COR-L47 (cell line): ENCODE data around the gene POLA2.

Source experiments
- DNase-seq: peaks from one replicate; lab custom pipeline; 2025; lab: John Stamatoyannopoulos, UW

The POLA2 gene

DNA sequence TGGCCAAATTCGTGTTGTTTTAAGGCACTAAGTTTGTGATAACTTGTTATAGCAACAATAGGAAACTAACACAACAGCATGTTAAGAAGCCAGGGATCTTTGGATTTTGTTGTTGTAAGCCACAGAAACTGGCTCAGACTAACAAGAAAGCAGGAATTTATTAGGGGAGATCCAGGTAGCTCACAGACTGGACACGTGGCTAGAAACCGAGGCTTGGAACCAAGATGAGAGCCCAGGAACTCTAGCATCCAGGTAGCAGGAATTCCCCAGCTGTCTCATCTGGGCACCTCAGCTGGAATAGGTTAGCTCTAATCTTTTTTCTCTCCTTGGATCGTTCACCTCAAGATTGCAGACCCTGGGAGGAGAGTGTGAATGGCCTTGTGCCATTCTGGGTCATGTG is 24.9 kb downstream of the POLA2 start:
- no peak for DNase-seq

GRCh38 chr11:65287601-65288000 is 25.8 kb downstream of the POLA2 start:
- no peak for DNase-seq

- no peak for DNase-seq
Measured at GRCh38 chr11:65288706-65289536, 27.2 kb downstream of the POLA2 start.

GRCh38 chr11:65290448-65291165 is 28.8 kb downstream of the POLA2 start:
- DNase-seq = no peak

GRCh38 chr11:65291613-65292012 is 29.9 kb downstream of the POLA2 start:
- no peak for DNase-seq

- DNase-seq = no peak
Measured at GRCh38 chr11:65292890-65293289, 31.1 kb downstream of the POLA2 start.

- no peak for DNase-seq
Measured at GRCh38 chr11:65293909-65294381, 32.2 kb downstream of the POLA2 start.

- DNase-seq = no peak
Measured at GRCh38 chr11:65295001-65295400, 33.2 kb downstream of the POLA2 start.

GRCh38 chr11:65295571-65296341 is 34.0 kb downstream of the POLA2 start:
- no peak for DNase-seq

GRCh38 chr11:65297026-65297672 is 35.4 kb downstream of the POLA2 start:
- no peak for DNase-seq

DNA sequence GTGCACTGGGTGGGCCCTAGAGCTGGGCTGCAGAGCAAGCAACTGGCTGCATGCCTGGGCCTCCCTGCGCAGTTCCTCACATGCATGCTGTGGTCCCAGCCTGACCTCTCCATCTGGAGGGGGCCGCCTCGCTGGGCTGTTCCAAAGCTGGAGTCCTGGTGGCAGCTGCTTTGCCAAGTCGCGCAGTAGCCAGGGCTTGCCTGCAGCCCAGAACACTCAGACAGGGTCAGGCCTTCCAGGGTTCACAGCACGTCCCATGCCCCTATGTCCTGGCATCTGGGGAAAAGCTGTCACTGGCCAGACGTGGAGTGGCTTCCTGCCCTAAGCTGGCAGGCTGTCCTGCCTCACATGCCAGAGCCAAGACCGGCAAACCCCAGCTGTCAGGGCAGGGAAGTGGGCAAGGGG is 36.4 kb downstream of the POLA2 start:
- DNase-seq = no peak

DNA sequence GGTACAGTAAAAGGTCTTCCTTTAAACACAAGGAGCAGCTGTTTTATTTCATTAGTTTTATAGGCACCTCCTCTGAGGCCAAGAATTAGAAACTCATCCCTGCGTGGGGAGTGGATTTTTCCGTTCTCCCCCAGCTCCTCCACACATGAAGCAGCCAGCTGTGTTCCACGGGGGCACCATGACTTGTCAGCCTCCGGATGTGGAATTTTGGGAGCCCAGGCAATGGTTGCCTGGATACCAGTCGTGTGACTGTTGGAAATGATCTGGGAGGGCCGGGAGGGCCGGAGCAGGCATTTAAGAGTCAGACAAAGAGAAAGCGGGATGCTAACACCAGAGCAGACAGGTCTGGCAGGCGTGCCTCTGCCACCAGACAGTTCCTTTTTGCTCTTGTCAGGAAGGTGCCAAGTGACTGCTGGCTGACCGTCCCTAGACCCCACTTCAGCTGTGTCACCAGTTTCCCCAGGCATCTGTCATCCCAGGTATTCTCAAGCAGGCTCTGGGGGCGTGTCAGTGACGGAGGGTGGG is 37.0 kb downstream of the POLA2 start:
- no peak for DNase-seq

DNA sequence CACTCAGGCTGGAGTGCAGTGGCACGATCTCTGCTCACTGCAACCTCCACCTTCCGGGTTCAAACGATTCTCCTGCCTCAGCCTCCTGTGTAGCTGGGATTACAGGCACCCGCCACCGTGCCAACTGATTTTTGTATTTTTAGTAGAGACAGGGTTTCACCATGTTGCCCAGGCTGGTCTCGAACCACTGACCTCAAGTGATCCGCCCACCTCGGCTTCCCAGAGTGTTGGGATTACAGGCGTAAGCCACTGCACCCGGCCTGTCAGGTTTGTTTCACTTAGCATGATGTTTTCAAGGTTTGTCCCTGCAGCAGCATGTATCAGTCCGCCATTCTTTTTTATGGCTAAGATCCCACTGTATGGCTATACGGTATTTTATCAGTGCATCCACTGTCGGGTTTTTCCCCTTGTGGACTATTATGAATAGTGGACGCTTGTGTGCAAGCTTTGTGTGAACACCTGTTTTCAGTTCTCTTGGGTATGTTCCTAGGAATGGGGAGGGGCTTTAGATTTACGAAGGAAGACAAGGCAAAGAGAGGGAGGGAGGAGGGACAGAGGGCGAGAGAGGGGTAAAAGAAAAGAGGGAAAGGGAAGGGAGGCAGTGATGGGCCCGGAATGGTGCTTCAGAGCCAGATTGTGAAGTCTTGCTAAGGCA is 39.0 kb downstream of the POLA2 start:
- DNase-seq = no peak

GRCh38 chr11:65301491-65302329 is 39.9 kb downstream of the POLA2 start:
- DNase-seq = no peak

- DNase-seq = no peak
Measured at GRCh38 chr11:65303555-65303954, 41.8 kb downstream of the POLA2 start.

DNA sequence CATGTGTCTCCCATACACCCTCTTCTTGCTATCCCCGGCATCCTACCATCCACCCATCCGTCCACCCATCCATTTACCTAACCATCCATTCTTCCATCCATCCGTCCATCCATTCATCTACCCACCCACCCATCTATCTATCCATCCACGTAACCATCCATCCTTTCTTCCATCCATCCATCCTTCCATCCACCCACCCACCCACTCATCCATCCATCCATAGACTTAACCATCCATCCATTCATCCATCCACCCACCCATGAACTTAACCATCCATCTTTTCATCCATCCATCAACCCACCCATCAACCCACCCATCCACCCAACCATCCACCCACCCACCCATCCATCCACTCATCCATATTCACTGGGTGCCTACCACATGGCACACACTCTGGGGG is 42.3 kb downstream of the POLA2 start:
- no peak for DNase-seq

DNA sequence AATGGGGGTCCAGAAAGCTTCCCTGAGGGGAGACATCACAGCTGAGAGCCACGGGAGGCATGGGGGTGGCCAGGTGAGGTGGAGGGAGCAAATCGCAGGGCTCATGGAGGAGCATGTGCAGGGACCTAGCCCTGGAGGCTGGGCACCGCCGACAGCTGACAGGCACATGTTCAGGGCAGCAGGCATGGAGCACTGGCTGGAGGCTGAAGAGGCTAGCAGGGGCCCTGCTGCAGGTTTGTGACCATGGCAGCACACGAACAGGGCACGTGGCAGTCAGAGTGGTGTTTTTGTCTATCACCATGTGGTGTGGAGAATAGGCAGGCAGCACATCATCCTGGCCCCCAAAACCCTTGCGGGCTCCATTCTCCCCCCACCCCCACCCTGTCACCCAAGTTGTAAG is 42.9 kb downstream of the POLA2 start:
- DNase-seq = no peak

DNA sequence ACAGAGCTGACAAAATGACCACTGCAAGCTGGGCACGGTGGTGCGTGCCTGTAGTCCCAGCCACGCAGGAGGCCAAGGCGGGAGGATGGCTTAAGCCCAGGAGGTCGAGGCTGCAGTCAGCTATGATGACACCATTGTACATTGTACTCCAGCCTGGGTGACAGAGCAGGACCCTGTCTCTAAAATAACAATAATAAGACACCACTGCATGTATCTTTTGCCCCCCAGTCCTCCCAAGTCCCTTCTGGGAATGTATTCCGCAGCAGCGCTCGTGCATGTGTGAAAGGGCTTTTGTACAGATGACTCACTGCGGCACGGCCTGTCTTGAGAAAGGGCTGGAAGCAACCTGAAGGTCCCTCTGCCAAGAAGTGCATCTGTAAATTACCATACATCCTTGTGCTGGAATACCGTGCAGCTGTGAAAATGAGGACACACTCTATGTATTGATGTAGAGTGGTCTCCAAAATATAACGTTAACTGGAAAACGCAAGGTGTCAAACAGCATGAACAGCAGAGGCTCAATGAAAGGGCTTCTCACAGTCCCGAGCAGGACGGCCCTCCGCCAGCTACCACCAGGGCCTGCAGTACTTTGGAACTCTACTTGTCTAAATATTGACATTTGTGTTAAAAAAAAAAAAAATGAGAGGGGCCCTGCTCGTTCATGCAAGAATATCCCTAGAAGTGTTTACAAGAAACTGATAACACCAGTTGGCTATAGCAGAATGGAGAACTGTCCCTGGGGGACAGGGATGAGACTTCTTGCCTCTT is 43.9 kb downstream of the POLA2 start:
- DNase-seq = no peak
